ENCODE results near the gene MC4R. TPM values are rescaled to one million over a fixed set of nuclear protein-coding genes. Genes with fewer than 3 reads are reported as not detected.

The MC4R gene
- total and polyA plus RNA-seq, 12 donors, result 0.19 to 0.61 (median 0.22) TPM; not detected in 9

GRCh38 chr18:60383893-60384292 lies 11.3 kb upstream of the MC4R start:
- H3K27me3 ChIP-seq, result no peaks in the 10 kb centered on the region
- H3K9me3 ChIP-seq (replicated peaks in 1 of 3), result no peaks in the 10 kb centered on the region
- intact Hi-C loops (cut with DNase I), result no loop called here
- no peaks in the 10 kb centered on the region for H3K4me1 ChIP-seq (replicated peaks in 1 of 2)
- no peaks in the 10 kb centered on the region for H3K36me3 ChIP-seq (replicated peaks in 1 of 2)
- no peak overlapping the region for H3K27ac ChIP-seq
- TF ChIP-seq POLR2A (IDR thresholded peaks at IDR 0.05), result no peak
- TF ChIP-seq, protein P1, sequence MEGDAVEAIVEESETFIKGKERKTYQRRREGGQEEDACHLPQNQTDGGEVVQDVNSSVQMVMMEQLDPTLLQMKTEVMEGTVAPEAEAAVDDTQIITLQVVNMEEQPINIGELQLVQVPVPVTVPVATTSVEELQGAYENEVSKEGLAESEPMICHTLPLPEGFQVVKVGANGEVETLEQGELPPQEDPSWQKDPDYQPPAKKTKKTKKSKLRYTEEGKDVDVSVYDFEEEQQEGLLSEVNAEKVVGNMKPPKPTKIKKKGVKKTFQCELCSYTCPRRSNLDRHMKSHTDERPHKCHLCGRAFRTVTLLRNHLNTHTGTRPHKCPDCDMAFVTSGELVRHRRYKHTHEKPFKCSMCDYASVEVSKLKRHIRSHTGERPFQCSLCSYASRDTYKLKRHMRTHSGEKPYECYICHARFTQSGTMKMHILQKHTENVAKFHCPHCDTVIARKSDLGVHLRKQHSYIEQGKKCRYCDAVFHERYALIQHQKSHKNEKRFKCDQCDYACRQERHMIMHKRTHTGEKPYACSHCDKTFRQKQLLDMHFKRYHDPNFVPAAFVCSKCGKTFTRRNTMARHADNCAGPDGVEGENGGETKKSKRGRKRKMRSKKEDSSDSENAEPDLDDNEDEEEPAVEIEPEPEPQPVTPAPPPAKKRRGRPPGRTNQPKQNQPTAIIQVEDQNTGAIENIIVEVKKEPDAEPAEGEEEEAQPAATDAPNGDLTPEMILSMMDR (IDR thresholded peaks at IDR 0.05), result no peak
- WGBS, 4 donors, result 46 to 66% (median 56%) methylated on average over 2 of the region's 2 CpGs
- H3K4me3 ChIP-seq, result no peak overlapping the region
- no peak for DNase-seq

GRCh38 chr18:60377778-60378469 lies 5.3 kb upstream of the MC4R start:
- DNase-seq, result no peak
- H3K27ac ChIP-seq, result no peak overlapping the region
- TF ChIP-seq, protein P1 (IDR thresholded peaks at IDR 0.05), result no peak
- TF ChIP-seq POLR2A (IDR thresholded peaks at IDR 0.05), result no peak
- H3K27me3 ChIP-seq, result no peaks in the 10 kb centered on the region
- H3K4me1 ChIP-seq (replicated peaks in 1 of 2), result no peaks in the 10 kb centered on the region
- H3K36me3 ChIP-seq (replicated peaks in 1 of 2), result no peaks in the 10 kb centered on the region
- intact Hi-C loops (cut with DNase I), result no loop called here
- no peak overlapping the region for H3K4me3 ChIP-seq
- no peaks in the 10 kb centered on the region for H3K9me3 ChIP-seq (replicated peaks in 1 of 3)
- WGBS, 4 donors, result 65 to 77% (median 75%) methylated on average over 2 of the region's 2 CpGs

- 28 to 33% (median 29%) methylated on average over 4 of the region's 4 CpGs for WGBS, 4 donors
- H3K4me3 ChIP-seq, result no peak overlapping the region
Observed at GRCh38 chr18:60372132-60372531, 443 bp downstream of the MC4R start.

DNA sequence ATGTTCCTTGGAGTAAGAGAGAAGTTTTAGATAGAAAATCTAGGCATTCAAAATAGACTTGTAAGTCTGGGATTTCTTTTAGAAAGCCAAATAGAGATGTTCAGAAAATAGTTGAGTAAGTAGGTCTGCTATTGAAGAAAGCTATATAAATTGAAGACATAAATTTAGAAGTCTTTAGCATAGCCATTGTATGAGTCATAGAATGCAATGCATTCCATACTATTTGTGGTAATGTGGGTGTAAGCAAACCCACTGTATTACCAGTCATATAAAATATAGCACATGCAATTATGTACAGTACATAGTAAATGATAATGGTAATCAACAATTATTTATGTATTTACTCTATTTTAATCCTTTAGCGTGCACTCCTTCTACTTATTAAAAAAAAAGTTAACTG lies 14.1 kb downstream of the MC4R start:
- H3K4me1 ChIP-seq (replicated peaks in 1 of 2), result no peaks in the 10 kb centered on the region
- H3K4me3 ChIP-seq, result no peak overlapping the region
- DNase-seq, result no peak
- intact Hi-C loops (cut with DNase I), result no loop called here
- no peaks in the 10 kb centered on the region for H3K36me3 ChIP-seq (replicated peaks in 1 of 2)
- TF ChIP-seq, protein P1 (IDR thresholded peaks at IDR 0.05), result no peak
- no peak for TF ChIP-seq POLR2A (IDR thresholded peaks at IDR 0.05)
- no peak overlapping the region for H3K27ac ChIP-seq
- WGBS, 4 donors, result 78 to 87% (median 84%) methylated on average over 1 of the region's 1 CpG
- no peaks in the 10 kb centered on the region for H3K27me3 ChIP-seq
- H3K9me3 ChIP-seq (replicated peaks in 1 of 3), result no peaks in the 10 kb centered on the region

More at GRCh38 chr18:60372132-60372531, 443 bp downstream of the MC4R start:
- TF ChIP-seq POLR2A (IDR thresholded peaks at IDR 0.05), result no peak
- TF ChIP-seq, protein P1 (IDR thresholded peaks at IDR 0.05), result no peak
- Histone ChIP-seq H3K9me3 (replicated peaks in 1 of 3) (no peaks in the 10 kb centered on the region), H3K36me3 (replicated peaks in 1 of 2) (no peaks in the 10 kb centered on the region), H3K4me1 (replicated peaks in 1 of 2) (no peaks in the 10 kb centered on the region), H3K27me3 (no peaks in the 10 kb centered on the region), H3K27ac (no peak overlapping the region)
- DNase-seq, result no peak
- intact Hi-C loops (cut with DNase I), result no loop called here
